OCI-LY1 (cell line): ENCODE measurements around the gene IL10RB.
A peak's percentile ranks its signal among the peaks of the same experiment; 100 is the strongest.

Experiments used
- H2AFZ ChIP-seq: fragments of 200-600 bp; sonication (generic), shearing (Covaris generic); 2 replicates; pipeline ENCODE4 v1.6.0; 2014; ENCODE audit warnings: antibody characterized with exemption, mild to moderate bottlenecking, low read length
- H3F3A ChIP-seq: fragments of 200-600 bp; sonication (generic), shearing (Covaris generic); 2 replicates; pipeline ENCODE4 v1.6.0; 2014; ENCODE audit warnings: mild to moderate bottlenecking, antibody characterized with exemption, low read length, moderate library complexity; ENCODE audit not compliant: insufficient read depth
- H3K27ac ChIP-seq: fragments of 200-600 bp; sonication (generic); 2 replicates; pipeline ENCODE4 v1.5.1; 2014; ENCODE audit warnings: low read length, mixed run types, mild to moderate bottlenecking, low read depth; ENCODE audit not compliant: poor library complexity, severe bottlenecking
- H3K27me3 ChIP-seq: fragments of 200-600 bp; sonication (generic); 2 replicates; pipeline ENCODE4 v1.6.0; 2014; ENCODE audit warnings: antibody characterized with exemption, mild to moderate bottlenecking, low read length, moderate library complexity; ENCODE audit not compliant: insufficient read depth
- H3K36me3 ChIP-seq: fragments of 200-600 bp; sonication (generic); 2 replicates; pipeline ENCODE4 v1.6.1; 2014; ENCODE audit warnings: mild to moderate bottlenecking, antibody characterized with exemption, low read length, moderate library complexity, mixed read lengths; ENCODE audit not compliant: insufficient read depth
- H3K4me1 ChIP-seq: fragments of 200-600 bp; sonication (generic); 2 replicates; pipeline ENCODE4 v1.5.1; 2014; ENCODE audit warnings: mild to moderate bottlenecking, low read length, moderate library complexity; ENCODE audit not compliant: insufficient read depth, severe bottlenecking
- H3K4me2 ChIP-seq: fragments of 200-600 bp; sonication (generic), shearing (Covaris generic); 2 replicates; pipeline ENCODE4 v1.6.1; 2014; ENCODE audit warnings: low read length
- H3K4me3 ChIP-seq: fragments of 200-600 bp; sonication (generic); 2 replicates; pipeline ENCODE4 v1.5.1; 2014; ENCODE audit warnings: low read length, low read depth, mild to moderate bottlenecking, mixed read lengths; ENCODE audit not compliant: poor library complexity, severe bottlenecking
- H3K79me2 ChIP-seq: fragments of 200-600 bp; shearing (Covaris generic); 2 replicates; pipeline ENCODE4 v1.6.1; 2016; ENCODE audit warnings: mixed run types, low read length, mixed read lengths; ENCODE audit not compliant: insufficient read depth
- H3K9ac ChIP-seq: fragments of 200-600 bp; sonication (generic), shearing (Covaris generic); 2 replicates; pipeline ENCODE4 v1.6.1; 2014; ENCODE audit warnings: mild to moderate bottlenecking, low read length, mixed read lengths
- H3K9me2 ChIP-seq: fragments of 200-600 bp; sonication (generic), shearing (Covaris generic); 2 replicates; pipeline ENCODE4 v1.6.1; 2014; ENCODE audit warnings: low read depth, mild to moderate bottlenecking, low read length, mixed read lengths
- H3K9me3 ChIP-seq: fragments of 200-600 bp; shearing (Covaris generic); 2 replicates; pipeline ENCODE4 v1.6.1; 2014; ENCODE audit warnings: low read length, mixed read lengths
- H4K20me1 ChIP-seq: fragments of 200-600 bp; sonication (generic), shearing (Covaris generic); 2 replicates; pipeline ENCODE4 v1.6.0; 2016; ENCODE audit warnings: mild to moderate bottlenecking, low read length; ENCODE audit not compliant: insufficient read depth
- CTCF ChIP-seq: fragments of 200-600 bp; sonication (generic), shearing (Covaris generic); IDR thresholded peaks from 2 replicates; pipeline ENCODE4 v1.5.1; 2017; ENCODE audit warnings: mild to moderate bottlenecking, antibody characterized with exemption, low read length, moderate library complexity, mixed read lengths
- EZH2 ChIP-seq: fragments of 200-600 bp; sonication (generic), shearing (Covaris generic); IDR thresholded peaks from 2 replicates; pipeline ENCODE4 v1.8.0; 2017; ENCODE audit warnings: borderline replicate concordance, mixed run types, mild to moderate bottlenecking, antibody characterized with exemption, low read length, moderate library complexity, mixed read lengths

Gene IL10RB

GRCh38 chr21:33302055-33302454 lies 35.9 kb downstream of the IL10RB start:
- Histone ChIP-seq H3K4me3 (no peak overlapping the region), H4K20me1 (no peaks in the 10 kb centered on the region), H3K9me2 (no peaks in the 10 kb centered on the region), H3K36me3 (no peaks in the 10 kb centered on the region), H3K4me1 (peaks cover 96% of the 10 kb centered on the region), H2AFZ (no peak overlapping the region), H3K27me3 (no peaks in the 10 kb centered on the region), H3K9me3 (no peaks in the 10 kb centered on the region), H3K27ac (peak overlapping the region; percentile 96), H3K9ac (peak overlapping the region; percentile 56; the same call in 1 of the 2 replicates), H3K79me2 (no peaks in the 10 kb centered on the region), H3K4me2 (no peak overlapping the region), H3F3A (no peaks in the 10 kb centered on the region)
- TF ChIP-seq EZH2, result no peak
- no peak for TF ChIP-seq CTCF

GRCh38 chr21:33302796-33303195 lies 36.6 kb downstream of the IL10RB start:
- TF ChIP-seq CTCF (peak; percentile 46), EZH2 (no peak)

DNA sequence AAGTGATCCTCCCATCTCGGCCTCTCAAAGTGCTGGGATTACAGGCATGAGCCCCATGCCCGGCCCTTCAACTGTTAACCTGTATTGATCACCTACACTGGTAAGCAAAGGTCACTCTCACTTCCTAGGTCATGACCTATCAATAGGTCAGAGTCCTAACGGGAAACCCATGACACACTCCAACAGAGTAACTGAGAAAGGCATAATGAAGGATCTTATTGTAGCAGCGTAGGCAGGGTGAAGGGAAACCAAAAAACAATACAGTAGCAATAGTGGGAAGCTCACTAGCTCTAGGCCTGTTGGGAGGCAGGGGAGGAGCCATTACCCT lies 39.1 kb downstream of the IL10RB start:
- peaks cover 95% of the 10 kb centered on the region for H3K4me1 ChIP-seq
- 0 out of 2 replicates have a peak, but pooled peaks cover 3% of the 10 kb centered on the region for H3K36me3 ChIP-seq
- no peaks in the 10 kb centered on the region for H3K9me2 ChIP-seq
- H3K79me2 ChIP-seq, result no peaks in the 10 kb centered on the region
- H3K9me3 ChIP-seq, result peaks cover 6% of the 10 kb centered on the region; the same call in 1 of the 2 replicates
- no peaks in the 10 kb centered on the region for H3K27me3 ChIP-seq
- no peak overlapping the region for H2AFZ ChIP-seq
- TF ChIP-seq CTCF, result no peak
- TF ChIP-seq EZH2, result no peak
- no peak overlapping the region for H3K9ac ChIP-seq
- no peaks in the 10 kb centered on the region for H4K20me1 ChIP-seq
- H3F3A ChIP-seq, result peaks cover 10% of the 10 kb centered on the region
- no peak overlapping the region for H3K4me2 ChIP-seq
- H3K4me3 ChIP-seq, result no peak overlapping the region
- H3K27ac ChIP-seq, result peak overlapping the region; percentile 96

More at GRCh38 chr21:33302796-33303195, 36.6 kb downstream of the IL10RB start:
- no peaks in the 10 kb centered on the region for H4K20me1 ChIP-seq
- no peaks in the 10 kb centered on the region for H3K9me3 ChIP-seq
- no peaks in the 10 kb centered on the region for H3K36me3 ChIP-seq
- no peaks in the 10 kb centered on the region for H3K79me2 ChIP-seq
- H3K27ac ChIP-seq, result peak overlapping the region; percentile 96
- no peak overlapping the region; the same call in 1 of the 2 replicates for H3K4me2 ChIP-seq
- H3F3A ChIP-seq, result no peaks in the 10 kb centered on the region
- H3K4me3 ChIP-seq, result no peak overlapping the region
- H3K9ac ChIP-seq, result no peak overlapping the region; the same call in 1 of the 2 replicates
- no peak overlapping the region for H2AFZ ChIP-seq
- no peaks in the 10 kb centered on the region for H3K27me3 ChIP-seq
- no peaks in the 10 kb centered on the region for H3K9me2 ChIP-seq
- peaks cover 96% of the 10 kb centered on the region for H3K4me1 ChIP-seq
